HG03378 (cell line): Measurements from ENCODE around the gene MRM3.
"Not testable (repeated sequence)": the region's sequence is repeated elsewhere in the genome, so short reads cannot be mapped to it uniquely, and the experiment has no call there.

Experiments used
- ATAC-seq: cut with Tn5 transposase; IDR thresholded peaks from one replicate; pipeline ENCODE4 v1.9.1; 2021; ENCODE audit warnings: mild to moderate bottlenecking, moderate library complexity; ENCODE audit not compliant: unreplicated experiment

Gene MRM3

DNA sequence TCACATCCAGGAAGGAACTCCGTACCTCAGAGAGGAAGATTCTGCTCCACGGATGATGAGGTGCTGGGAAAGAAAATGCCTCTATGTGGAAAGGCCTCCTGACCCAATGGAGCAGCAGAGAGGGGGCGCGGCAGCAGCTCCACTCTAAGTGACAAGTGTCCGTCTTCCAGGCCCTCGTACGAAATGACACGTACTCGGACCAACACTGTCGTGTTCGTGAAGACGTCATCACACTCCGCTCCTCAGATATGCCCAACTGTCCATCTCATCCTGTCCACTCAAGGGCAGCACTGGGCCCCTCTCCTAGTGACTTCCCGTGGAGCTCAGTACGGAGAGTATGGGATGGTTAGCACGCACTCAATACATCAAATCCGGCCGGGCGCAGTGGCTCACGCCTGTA, 32.2 kb downstream of the MRM3 start:
- ATAC-seq = no peak

DNA sequence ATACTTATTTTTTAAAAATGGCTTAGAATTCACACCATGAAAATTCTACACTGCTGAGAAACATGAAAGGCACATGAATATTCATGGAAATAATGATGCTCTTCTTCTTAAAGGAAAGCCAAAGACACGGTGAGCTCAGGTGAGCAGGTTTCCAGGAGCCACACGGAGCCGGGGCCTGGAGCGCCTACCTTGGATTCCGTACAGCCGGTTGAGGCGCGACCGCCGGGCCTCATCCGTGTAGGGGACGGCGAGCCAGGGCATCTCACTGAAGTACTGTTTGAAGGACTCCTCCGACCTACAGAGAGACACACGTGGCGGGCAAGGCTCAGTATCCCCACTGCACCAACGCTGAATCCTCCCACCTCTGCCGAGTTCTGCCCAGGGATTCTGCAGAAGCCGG, 37.1 kb downstream of the MRM3 start:
- no peak for ATAC-seq

DNA sequence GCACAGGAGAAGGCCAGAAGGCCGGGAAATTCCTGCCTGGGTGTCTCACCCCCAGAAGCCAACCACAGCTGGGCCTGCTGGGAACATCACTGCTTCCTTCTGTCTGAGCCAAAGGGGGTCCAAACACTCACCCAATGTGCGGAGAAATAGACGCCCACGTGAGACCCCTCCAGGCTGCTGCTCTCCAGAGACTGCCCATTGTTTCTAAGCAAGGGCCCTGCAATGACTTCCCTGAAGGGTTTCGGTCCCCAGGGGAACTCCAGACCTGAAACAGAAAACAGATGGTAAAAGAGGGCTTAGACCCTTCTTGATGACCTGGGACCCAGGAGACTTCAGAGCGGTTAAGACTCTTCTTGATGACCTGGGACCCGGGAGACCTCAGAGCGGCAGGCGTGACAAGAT, 41.3 kb downstream of the MRM3 start:
- no peak for ATAC-seq

DNA sequence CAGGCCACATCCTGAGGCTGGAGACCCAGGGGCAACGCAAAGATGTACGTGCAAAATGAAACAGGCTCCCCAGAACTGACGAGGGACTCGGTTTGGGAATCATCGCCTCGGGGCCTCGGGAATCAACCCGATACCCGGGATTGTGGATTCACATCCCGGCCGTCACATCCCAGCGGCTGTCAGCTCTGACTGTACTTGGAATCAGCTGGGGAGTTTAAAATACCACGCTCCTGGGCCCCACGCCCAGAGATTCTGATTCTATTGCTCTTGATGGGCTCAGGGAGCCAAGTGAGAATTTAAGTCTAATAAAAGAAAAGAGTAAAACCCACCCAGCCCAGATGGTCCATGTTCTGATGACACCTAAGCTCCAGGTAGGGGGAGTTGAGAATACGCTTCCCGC, 42.2 kb downstream of the MRM3 start:
- ATAC-seq = no peak

DNA sequence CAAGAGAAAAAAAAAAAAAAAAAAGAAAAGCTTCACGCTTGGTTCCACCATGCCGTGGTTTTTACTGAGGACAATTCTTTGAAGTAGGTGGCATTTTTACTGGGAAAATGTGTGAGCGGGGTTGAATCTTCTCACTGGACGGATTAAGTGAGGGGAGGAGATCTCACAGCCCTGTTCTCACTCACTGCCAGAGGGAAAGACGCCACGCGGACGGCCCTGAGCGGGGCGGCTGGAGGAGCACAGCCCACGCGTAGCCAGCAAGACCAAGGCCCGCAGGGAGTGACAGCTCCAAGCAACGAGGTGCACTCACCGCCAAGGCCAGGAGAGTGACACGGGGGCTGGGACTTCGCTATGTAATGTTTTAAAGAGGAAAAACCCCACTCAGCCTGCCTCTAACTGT, 43.1 kb downstream of the MRM3 start:
- no peak for ATAC-seq

GRCh38 chr17:826778-827177, 44.6 kb downstream of the MRM3 start:
- ATAC-seq = no peak

DNA sequence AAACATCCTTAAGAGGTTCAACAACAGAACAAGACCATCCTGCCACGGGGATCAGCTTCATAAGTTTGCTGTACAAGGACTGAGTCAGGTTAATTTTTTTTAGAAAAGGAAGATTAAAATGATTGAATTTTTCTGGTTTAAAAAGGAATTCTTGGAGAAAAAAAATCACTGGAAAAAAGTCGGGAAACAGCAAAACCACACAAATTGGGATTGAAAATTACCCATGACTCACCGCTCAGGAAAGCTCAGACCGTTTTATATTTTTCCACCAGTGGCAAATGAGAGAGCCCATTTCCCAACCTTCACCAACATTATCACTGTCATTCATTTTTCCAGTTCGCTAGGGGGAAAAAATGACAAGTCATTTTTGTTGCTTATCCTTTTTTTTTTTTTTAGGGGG, 46.6 kb downstream of the MRM3 start:
- ATAC-seq = no peak

DNA sequence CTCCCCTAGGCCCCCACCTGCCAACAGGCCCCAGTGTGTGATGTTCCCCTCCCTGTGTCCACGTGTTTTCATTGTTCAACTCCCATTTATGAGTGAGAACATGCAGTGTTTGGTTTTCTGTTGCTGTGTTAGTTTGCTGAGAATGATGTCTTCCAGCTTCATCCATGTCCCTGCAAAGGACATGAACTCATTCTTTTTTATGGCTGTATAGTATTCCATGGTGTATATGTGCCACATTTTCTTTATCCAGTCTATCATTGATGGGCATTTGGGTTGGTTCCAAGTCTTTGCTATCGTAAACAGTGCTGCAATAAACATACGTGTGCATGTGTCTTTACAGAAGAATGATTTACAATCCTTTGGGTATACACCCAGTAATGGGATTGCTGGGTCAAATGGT, 47.5 kb downstream of the MRM3 start:
- ATAC-seq = not testable (repeated sequence)

DNA sequence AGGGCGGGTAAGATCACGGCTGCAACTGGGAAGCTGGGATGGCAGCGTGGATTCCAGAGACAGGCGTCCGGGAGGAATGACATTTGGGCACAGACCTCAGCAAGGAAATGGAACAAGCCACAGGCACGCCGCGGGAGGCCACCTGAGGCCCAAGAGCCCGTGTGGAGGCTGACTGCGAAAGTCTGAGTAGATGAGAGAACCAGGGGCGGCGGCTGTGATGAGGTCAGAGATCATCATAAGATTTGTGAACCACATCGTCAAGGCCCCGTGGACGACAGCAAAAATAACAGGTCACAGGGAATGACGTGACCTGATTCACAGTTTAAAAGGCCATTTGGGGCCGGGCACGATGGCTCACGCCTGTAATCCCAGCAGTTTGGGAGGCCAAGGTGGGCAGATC, 48.2 kb downstream of the MRM3 start:
- no peak for ATAC-seq

DNA sequence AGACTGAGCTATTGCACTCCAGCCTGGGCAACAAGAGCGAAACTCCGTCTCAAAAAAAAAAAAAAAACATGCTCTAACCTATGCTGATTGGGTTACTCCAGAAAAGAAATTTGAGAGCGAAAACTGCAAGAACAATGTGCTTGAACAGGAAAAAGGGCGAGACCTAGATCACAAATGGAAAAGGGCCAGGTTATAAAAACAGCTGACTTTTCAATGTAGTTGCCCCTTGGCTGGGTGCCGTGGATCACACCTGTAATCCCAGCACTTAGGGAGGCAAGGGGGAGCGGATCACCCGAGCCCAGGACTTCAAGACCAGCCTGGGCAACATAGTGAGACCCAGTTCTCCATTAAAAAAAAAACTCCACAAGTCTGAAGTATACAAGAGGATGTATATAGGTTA, 48.8 kb downstream of the MRM3 start:
- ATAC-seq = no peak

GRCh38 chr17:834136-834535, 52.0 kb downstream of the MRM3 start:
- no peak for ATAC-seq

DNA sequence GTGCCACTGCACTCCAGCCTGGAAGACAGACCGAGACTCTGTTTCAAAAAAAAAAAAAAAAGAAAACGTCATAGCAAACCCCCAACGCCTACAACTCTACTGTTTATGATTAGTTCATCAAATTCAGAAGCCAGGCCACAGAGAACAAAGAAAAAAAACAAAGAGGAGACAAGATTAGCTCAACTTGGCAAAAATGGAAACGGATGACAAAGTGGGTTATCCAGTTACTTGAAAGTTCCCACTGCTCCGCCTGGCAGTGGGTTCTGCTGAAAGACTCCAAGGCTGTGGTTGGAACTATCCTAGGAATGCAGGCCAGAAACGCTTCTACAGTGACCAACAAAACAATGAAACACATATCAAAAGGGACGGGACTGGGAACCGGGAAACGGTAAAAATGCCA, 53.1 kb downstream of the MRM3 start:
- no peak for ATAC-seq

DNA sequence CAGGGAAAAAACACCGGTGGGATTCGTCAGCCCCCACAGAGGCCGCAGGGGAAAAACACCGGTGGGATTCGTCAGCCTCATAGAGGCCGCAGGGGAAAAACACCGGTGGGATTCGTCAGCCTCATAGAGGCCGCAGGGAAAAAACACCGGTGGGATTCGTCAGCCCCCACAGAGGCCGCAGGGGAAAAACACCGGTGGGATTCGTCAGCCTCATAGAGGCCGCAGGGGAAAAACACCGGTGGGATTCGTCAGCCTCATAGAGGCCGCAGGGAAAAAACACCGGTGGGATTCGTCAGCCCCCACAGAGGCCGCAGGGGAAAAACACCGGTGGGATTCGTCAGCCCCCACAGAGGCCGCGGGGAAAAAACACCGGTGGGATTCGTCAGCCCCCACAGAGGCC, 53.6 kb downstream of the MRM3 start:
- ATAC-seq = not testable (repeated sequence)

DNA sequence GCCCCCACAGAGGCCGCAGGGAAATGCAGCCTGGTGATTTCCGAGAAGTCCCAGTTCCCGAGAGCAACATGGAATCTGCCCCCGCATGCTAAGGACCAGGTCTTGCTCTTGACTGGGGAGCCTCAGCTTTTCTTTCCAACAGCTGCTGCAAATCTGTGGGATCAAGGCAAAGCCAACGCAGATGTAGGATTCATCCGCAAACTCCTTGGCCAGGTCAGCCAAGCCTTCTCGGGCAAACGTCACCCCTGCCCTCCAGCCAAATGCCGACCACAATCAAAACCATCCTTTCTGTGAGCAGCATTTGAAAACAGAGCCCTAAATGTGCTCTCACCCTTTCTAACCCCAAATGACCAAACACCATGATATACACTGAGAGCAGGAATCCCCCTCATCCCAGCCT, 54.0 kb downstream of the MRM3 start:
- no peak for ATAC-seq

DNA sequence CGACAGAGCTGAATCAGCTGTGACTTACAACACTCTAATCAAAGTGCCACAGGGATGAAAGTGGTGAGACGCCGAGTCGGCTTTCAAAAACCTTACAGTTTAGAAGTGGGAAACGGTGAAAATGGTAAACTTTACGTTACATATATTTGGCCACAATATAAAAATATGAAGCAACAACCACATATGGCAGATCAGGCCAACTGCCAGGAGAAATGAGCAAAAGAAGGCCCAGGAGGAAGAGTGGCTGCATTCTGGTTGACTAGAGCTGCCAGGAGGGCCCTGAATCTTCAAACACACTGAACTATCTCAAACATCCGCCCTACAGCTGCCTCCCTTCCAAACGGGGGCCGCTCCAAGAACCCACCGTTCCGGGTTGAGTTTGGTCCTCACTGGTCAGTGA, 56.3 kb downstream of the MRM3 start:
- no peak for ATAC-seq

GRCh38 chr17:841313-841712, 59.2 kb downstream of the MRM3 start:
- no peak for ATAC-seq
